GM21423 (cell line): Measurements from ENCODE around the gene DPP6.

Source experiments
- ATAC-seq: cut with Tn5 transposase; IDR thresholded peaks from one replicate; pipeline ENCODE4 v1.9.1; 2021; ENCODE audit warnings: mild to moderate bottlenecking, moderate library complexity; ENCODE audit not compliant: unreplicated experiment

The DPP6 gene

DNA sequence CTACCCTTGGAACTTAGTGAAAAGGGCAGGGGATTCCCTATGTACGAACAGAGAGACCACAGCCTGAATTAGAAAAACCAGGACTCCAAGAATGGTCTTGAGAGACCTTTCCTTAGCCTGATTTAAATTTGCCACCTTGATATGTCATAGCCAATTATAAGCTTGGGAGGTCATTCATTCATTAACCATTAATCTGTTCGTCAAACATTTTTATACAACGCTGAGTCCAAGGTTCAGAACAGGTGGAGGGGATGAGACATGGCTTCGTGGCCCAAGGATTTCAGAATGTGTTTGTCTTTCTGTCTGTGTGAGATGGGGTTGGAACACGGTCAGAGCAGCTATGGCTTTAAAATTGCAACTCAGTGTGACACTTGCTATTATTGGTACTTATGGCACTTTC lies 792.8 kb downstream of the DPP6 start:
- no peak for ATAC-seq

DNA sequence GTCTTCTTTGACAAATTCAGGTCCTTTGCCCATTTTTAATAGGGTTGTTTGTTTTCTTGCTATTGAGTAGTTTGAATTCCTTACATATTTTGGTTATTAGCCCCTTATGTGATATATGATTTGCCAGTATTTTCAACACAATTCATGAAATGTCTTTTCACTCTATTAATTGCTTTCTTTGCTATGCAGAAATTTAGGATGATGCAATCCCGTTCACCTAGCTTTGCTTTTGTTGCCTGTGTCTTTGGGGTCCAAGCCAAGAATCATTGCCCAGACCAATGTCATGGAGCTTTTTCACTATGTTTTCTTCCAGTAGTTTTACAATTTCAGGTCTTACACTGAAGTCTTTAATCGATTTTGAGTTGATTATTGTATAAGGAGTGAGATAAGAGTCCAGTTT lies 796.3 kb downstream of the DPP6 start:
- ATAC-seq = no peak

DNA sequence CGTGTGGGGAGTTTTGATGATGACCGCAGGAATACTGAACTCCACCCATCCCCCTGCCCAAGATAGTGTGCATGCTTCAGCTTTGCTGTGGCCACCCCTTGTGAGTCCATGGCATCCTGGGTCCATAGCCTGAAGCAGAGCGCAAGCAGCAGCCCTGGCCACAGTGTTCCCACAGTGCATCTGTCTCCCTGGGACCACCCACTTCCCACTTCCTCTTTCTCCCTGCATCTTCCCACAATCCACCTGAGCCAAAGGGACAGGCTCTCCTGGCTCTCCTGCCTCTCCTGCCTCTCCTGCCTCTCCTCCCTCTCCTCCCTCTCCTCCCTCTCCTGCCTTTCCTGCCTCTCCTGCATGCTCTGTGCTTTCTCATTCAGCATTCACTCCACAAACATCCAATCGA lies 800.0 kb downstream of the DPP6 start:
- ATAC-seq = no peak

DNA sequence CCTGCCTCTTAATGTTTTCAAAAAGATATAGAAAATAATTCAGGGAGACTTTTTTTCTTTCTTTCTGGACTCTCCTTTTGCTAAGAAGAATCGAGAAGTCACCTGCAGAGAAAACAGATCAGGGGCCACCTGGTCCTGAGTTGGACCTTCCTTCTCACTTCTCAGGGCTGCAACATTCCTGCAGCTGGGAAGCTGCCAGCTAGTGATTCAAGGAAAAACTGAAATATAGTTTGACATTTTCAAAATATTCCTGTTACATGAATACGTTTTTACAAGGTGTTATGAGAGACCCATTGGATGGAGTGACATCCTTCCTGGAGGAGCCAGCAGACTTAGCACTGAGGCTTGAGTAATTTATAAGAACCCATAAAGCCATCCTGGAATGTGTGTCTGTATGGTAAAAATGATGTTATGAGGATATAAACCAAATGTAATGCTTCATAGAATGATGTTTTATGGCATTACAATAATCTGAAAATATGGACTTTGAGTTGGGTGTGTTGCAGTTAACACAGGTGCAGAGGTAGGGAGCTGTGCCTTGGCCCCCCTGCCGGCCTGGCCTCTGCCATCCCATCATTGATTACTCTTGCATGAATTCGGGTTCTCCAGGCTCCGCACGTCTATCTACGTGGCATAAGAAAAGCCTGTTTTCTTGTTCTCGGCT lies 801.0 kb downstream of the DPP6 start:
- ATAC-seq = no peak

DNA sequence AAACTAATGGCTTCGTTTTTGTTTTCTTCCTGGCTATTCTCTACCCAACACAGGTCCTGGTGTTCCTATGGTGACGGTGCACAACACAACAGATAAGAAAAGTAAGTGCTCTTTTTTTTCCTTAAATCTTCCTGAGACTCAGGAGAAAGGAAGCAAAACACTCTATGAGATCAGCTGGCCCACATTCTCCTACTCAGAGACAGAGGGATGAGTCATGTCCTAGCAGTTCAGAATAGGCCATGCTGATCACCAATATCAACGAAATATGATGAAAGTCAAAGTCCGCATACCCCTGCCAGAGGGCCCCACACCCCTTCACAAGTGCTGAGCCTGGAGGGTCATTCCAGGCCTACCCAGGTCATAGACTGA lies 801.5 kb downstream of the DPP6 start:
- ATAC-seq = no peak

DNA sequence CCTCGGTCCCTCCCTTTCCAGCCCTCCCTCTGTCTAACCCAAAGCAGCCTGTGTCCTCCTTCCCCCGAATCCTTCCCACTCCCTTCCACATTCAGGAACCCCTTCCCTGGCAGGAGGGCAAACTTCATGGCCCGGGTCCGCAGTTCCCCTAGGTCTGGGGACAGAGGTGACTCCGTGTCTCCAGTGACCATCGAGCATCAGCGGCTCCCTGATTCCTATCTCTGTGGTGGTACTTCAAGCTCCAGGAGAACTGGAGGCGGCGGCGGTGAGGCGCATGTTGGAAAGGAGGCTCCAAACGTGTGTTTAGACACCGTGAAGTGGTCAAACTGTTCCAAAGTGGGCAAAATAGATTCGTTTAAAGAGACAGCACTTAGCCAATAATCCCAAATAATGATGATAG lies 802.6 kb downstream of the DPP6 start:
- no peak for ATAC-seq

DNA sequence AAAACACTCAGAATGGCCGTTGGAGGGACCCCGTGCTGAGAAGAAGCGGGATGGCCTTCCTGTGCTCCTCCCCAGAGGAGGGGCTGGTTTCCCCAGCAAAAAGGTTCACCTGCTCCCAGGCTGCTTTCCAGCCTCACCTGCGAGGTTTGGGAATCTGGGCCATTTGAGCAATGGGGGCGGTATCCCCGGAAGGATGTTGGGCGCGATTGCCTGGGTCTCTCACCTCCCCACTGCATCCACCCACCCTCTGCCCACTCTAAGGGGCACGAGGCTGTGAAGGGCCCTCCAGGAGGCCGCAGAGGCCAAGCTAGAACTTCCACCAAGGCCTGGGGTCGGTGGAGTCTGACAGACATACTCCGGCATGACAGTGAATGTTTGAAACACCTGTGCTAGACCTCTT lies 803.2 kb downstream of the DPP6 start:
- ATAC-seq = no peak

DNA sequence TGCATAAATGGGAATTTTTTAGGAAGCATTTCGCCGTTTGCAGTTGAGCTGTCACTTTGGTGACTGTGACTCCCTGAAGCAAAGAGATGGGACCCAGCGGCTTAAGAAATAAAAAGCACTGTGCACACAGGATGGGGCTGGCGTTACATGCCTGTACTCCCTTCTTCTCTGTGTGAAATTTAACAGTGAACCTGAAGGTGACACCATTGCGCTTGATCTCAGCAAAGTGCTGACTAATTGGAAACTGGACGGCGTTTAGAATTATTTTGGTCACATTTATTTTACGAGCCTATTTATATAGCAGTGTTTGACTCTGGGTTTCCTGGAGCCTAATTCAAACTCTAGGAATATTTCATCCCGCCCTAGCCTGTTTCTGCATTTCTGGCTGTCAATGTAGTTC lies 804.5 kb downstream of the DPP6 start:
- no peak for ATAC-seq

DNA sequence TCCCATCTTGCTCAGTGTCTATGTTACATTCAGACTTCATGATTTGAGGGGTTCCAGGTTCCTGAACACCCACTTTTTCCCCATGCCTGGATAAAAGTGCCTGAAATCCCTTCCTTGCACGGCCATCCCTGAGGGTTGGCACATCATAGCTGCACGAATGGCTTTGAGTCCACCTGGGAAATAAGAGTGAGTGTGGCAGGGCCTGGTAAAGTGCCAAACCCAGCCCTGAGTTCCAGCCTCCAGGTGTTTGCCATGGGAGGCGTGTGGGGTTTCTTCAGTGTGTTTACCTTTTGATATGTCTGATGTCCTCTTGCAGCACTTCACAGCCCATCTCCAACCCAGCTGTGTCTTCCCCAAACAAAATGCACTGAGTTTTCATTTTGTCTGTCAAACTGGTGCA lies 805.0 kb downstream of the DPP6 start:
- ATAC-seq = no peak

DNA sequence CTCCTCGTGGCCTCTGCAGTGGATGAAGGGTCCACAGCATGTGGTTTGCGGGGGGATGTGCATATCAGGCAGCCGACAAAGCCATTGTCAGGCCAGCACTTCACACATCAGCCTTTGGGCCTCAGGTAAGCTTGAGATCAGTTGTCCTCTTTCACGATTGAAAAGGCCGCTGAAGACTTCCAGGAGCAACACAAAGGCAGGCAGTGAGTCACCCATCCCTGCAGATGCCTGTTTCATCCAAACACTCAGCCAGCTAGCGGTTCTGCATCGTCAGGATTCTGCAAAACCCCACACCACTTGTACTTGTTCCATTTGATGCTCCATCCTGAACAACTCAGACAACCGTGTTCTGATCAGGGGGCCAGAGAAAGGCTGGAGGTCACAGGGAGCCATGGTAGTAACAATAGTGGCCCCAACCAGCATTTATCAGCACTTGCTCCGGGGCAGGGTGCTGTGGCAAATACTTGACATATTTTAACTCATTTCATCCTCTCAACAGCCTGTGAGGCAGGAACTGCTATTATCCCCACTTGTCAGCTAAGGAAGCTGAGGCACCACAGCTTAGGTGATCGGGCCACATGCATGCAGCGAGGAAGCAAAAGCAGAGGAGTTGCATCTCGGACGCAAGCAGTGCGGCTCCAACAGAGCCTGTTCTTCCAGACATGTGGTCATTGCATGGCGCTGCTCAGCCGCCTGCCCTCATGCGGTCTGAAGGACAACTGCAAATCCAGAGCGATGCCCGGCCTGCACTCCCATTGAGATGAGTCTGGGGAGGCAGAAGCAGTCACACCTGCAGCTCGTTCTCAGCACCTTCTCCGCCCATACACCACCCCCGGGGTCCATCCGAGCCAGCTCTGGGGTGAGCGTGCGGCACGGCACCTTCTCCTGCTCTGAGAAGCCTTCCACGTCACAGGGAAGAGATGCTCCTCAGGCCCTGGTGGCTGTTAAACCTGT lies 805.8 kb downstream of the DPP6 start:
- no peak for ATAC-seq

DNA sequence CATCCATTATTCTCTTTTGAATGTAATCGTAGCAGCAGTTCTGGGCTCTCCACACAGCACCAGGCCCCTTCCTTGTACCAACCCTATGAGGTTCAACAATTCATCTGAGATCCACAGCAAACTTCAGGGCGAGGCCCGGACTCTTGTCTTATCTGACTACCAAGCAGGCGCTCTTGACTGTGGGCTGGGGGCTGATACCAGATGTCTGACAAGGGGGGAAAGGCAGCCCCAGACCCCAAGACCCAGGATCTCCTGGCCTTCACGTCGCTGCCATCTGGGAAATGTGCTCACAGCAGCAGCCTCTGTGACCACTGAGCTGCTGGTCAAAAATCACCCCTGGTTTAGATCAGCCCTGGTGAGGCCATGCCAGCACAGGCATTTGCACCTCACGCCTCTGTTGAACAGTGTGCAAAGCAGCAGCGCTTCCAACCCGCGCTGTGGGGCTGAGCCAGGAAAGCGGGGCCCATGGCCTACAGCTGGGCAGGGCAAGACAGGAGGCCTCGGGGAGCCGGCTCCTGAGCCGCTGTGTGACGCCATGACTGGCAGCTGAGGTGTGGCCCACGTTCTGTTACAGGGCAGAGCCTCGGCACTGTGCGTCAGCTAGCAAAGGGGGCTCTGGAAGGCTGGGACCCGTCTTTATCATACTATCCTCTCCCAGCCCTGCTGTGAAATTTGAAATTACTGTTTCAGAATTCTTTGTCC lies 806.8 kb downstream of the DPP6 start:
- no peak for ATAC-seq

DNA sequence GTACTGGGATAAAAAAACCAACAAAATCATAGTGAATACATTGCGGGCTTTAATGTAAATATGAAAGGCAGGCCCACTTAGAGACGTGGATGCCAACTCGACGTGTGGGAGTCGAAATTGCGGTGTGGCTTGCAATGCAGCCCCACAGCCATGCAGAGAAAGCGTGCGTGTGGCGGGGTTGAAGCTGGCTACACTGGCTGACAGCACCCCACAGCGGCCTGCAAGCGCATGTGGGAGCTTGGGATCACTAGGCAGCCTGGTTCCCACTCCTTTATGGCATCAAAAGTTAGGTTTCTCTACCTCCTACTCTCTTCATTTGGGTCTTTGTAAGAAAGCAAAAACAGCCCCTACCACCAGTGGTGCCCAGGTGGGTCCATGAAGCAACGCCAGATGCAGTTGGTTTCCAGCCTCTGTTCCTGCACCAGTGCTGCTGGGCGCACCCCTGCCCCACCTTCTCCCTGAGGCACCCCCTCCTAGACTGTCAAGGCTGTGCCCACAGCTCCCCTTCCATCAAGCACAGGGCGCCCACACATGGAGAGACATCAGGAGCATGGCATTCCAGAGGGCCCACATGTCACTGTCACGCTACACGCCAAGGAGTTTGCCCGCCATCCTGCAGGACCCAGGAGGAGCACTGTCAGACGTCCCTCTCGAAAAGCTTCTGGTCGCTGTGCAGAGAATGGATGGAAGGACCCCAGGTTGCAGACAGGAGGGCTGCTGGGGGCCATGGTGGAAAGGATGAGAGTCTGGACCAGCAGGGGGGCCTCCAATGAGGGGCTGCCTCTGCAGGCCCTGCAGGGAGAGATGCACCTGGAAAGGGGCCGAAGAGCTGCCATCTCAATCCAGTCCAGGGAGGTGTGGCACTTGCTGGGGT lies 807.8 kb downstream of the DPP6 start:
- no peak for ATAC-seq

DNA sequence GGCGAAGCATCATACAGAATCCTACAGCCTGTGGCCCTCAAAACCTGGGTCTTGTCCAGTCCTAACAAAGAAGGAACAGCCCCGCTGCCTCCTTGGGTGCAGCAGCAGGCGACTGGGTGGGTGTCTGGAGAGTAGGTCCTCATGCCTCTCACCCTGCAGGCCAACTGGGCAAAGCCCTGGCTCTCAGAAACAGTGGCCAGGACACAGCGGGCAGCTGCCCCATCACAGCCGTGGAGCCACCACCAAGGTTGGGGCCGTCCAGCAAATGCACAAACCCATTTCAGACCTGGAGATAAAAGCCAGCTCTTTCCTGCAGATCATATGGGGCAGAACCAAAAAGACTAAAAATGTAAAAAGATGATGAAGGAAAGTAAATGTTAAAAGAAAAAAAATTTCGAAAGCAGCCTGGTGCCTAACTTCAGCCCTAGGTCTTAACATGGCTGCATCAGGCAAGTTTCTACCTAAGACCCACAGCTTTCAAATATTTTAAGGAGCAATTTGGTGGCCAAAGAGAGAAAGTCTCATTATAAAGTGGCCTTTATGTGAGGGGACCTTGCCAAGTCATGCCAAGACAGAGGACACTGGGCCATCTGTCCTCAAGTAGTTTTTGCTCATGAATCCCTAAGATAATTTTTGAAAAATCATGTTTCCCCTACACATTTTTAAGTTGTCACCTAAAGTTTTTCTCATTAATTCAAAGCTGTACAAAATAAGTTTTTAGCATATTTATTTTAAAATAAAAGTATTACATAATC lies 808.6 kb downstream of the DPP6 start:
- ATAC-seq = no peak

DNA sequence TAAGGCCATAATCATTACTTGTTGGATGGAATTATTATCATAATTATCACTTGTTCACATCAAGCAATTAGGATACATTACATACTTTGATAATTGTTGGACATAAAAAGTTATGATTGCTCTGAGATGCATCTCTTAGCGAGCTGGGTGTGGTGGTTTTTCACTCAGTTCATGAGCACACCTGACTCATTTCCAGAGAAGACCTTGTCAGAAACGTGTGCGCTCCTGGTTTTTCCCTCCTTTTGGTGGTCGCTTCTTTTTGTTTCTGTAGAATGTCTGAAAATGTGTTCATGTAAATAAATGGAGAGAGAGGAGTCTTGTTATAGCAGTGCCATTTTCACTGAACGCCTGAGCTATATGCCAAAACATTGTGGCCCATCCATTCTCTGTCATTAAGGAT lies 809.4 kb downstream of the DPP6 start:
- no peak for ATAC-seq

DNA sequence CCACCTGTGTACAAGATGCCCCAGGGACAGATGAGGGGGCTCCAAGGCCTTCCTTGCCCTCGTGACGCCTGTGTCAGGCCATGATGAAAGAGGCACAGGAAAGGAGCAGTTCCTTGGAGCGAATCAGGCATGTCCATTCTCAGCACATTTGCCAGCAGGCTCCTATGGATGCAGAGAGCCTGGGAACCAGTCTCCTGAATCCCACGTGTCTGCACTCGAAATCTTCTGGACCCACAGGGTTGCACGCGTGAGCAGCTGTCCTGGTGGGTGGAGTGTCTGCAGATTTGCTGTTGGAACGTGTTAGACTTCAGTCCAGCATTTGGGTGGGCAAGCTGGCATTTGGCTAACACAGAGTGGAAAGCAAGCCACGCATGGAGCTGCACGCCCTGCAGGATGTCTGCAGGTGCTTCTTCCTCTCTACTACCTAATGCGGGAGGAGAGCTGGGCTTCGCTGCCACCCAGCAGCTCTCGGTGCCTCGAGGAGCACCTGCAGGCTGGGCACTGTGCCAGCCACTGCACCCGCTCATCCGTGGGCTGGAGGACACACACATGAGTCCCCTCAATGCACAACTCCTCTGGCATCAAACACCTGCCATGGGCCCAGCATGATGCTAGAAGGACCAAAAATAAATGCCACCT lies 810.1 kb downstream of the DPP6 start:
- no peak for ATAC-seq

DNA sequence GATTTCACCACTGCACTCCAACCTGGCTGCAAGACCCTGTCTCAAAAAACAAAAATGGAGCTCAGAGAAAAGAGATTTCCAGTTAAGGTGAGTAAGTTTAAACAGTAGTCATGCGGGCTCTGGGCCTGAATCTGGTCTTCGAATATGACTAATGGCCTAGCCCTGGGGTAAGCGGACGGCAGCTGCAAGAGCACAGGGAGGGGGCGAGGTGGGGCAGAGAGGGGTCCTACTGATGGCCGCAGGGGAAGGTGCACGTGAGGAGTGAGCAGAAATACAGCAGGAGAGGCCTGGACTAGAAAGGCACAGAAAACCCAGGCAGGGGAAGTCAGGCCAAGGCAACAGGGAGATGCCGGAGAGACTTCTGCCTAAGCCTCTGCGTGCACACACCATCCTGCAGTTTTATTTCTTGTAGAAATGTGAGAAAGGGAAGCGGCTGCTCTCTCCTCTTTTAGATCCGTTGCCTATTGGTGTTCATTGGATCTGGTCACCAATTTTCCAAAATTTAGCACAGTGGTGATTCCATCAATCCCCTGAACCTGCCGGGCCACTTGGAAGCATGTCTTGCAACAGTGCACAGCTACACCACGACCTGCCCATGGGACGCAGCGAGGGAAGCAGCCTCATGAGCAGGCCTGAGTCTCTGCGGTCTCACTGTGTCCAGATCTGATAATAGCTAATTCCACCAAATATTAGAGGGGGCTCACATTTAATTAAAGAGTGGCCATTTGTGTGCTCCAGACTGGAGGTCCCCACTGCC lies 811.7 kb downstream of the DPP6 start:
- no peak for ATAC-seq

DNA sequence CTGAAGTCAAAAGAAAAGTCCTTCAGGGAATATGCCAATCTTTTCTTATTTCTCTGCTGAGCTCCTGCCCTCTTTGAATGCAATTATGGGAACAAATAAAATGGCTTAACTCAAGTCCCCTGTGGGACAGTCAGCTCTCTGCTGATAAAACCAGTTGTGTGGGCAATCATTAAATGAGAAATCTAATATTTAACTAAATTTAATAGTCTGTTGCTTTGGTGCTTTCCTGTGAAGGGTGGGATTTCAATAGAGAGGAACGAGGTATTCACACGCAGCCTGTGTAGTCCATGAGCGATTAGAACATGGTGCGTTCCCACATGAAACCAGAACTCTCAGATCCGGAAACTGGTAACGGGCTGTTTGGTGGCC lies 812.3 kb downstream of the DPP6 start:
- no peak for ATAC-seq

DNA sequence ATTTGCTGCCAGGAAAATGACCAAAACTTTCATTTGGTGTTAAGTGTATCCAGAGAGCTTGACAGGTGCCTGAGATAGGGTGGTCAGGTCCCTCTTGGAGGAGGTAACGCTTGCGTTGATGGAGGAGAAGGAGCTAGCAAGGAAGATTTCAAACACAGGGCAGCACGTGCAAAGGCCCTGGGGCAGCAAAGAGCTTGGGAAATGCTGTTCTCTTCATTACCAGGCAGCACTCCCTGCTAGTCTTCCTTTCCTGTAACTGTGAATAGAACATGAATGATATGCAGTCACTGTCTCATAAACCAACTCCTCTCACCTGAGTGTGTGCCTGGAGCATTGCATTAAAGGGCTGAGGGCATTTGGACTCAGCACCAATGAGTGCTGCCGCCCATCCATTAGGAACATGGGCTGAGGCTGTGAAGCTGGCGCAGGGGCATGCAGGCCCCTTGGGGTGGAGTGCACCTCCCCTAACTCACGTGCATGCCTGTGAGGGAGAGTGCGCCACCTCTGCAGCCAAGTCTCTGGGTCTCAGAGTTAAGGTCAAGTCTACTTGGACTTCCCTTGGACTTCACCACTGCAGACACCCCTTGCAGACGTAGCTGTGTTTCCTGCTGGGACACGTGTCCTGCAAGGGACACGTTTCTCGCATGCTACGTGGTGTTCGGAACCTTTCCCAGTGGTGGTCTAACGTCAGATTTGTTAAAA lies 813.9 kb downstream of the DPP6 start:
- ATAC-seq = no peak
